Stimulated activated CD4-positive, alpha-beta T cell treated with anti-CD3 and anti-CD28 coated beads, Interleukin-1b, Interleukin-23, amount 100 ng/mL, for 4 hours (primary cell): ENCODE results near the gene ADGRD1.

ENCODE experiments used
- DNase-seq, 2 donors: peaks; one replicate each; pipeline ENCODE4 v3.0.0-alpha.2; 2020; ENCODE audit warnings: low read depth in 2 of 2

The ADGRD1 gene

GRCh38 chr12:131090274-131091210 lies 136.8 kb downstream of the ADGRD1 start:
- no peak for DNase-seq

DNA sequence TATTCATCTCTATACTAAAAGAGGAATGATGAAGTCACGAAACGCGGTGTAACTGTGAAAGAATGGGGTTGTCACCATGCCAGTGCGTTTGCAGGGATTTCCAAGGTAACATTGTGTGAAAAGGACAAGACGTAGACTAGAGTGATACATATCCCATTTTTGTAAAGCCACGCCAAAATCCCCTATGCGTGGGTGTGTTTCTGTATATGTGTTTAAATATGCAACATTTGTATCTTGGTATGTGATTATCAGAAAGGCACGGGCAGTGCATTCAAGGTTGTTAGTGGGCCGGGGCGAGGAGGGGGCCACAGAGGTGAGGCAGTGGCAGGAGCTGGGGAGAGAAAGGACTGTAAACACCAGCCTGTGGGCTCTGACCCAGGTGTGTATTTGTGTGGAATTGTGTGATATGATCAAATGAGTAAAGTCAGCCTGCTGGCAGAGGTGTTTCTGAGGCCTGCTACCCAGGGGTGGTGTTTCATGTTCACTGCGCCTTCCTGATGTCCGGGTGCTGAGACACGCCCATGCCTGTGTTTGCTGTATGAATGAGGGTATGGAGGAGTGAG lies 137.8 kb downstream of the ADGRD1 start:
- no peak for DNase-seq

DNA sequence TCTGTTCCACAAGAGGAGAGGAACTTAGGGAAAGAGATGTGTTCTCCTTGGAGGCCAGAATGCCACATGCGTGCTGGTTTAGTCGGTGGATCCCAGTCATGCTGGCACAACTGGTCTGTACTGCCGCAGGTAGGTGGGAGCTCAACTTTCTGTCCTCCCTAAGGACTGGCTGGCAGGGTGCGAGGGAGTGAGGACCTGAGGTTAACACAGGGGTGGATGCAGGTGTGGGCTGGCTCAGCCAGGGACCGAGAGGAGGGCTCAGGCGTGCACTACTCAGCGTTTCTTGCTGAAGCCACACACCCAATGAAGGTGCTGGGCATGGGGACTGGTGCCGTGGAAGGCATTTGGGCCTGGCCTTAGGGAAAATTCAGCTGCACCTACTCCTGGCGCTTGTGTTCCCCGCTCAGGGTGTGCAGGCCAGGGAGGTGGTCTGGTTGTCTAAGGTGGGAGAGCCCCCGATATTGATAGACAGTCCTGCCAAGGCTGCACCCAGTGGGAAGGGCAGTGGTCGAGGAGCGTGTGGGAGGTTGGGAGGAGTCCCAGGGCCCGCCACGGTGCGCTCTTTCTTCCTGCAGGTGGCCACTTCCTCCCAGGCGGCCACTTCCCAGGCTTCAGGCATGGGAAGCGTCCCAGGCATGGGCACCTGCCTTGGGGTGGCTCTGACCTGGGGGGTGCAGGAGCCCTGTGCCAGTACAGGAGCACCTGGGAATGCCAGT lies 138.4 kb downstream of the ADGRD1 start:
- no peak for DNase-seq

DNA sequence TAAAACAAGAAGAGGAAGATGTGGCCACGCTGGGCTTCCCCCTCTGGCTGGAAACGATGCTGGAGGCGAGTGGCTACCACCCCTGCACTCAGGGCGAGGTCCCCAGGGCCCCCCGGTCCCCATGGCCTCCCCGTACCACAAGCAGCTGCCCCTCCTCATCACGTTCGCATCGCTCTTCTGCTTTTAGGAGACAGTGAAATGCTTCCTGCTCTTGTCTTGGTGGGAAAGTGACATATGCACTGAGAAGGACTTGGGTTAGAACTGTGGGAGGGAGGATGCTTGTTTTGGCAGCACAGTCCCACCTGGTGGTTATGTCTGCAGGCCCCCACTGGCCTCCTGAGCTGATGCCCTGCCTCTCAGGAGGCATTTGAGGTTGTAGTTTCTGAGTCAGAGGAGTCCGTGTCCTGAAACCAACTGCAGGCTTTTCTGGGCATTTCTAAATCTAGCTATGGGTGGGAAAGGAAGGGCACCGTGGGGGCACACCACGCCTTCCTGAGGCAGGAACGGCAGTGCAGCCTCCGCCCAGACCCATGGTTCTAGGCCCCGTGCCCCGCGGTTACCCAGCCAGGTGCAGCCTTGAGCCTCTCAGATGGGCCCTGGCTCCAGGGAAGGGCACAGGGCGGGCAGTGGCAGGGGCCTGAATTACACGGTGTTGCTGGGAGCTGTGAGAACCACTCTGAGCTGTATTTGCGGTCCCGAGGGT lies 139.3 kb downstream of the ADGRD1 start:
- no peak for DNase-seq

- no peak for DNase-seq
These were observed 139.9 kb downstream of the ADGRD1 start for GRCh38 chr12:131093604-131093955.

DNA sequence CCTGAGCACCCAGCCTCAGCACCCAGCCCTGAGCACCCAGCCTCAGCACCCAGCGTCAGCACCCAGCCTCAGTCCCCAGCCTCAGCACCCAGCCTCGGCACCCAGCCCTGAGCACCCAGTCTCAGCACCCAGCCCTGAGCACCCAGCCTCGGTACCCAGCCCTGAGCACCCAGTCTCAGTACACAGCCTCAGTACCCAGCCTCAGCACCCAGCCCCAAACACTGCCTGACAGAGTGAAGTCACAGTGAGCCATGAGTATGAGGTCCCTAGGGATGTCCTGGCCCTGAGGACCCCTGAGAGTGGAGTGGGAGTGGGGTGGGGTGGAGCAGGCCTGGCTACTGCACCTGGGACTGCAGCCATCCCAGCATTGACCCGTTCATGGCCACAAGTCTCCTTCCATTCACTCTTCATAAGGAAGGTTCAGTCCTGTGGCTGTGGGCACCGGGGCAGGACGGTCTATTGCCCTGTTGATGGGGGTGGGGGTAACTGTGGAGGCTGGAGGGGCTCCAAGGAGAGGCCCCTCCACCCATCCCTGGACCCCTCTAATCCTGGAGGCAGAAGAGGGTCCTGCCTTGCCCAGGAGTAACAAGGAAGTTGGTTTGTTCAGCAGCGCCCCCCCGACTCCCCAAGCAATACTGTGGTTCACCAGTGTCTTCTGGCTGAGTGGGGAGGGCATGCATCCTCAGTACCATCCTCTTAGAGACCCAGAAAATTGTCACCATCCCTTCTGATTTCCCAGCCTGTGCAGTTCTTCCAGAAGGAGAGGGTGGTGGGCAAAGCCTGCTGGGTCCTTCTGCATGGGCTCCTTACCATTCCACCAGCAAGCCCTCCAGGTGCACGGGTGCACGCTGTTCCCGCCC lies 140.5 kb downstream of the ADGRD1 start:
- no peak for DNase-seq

DNA sequence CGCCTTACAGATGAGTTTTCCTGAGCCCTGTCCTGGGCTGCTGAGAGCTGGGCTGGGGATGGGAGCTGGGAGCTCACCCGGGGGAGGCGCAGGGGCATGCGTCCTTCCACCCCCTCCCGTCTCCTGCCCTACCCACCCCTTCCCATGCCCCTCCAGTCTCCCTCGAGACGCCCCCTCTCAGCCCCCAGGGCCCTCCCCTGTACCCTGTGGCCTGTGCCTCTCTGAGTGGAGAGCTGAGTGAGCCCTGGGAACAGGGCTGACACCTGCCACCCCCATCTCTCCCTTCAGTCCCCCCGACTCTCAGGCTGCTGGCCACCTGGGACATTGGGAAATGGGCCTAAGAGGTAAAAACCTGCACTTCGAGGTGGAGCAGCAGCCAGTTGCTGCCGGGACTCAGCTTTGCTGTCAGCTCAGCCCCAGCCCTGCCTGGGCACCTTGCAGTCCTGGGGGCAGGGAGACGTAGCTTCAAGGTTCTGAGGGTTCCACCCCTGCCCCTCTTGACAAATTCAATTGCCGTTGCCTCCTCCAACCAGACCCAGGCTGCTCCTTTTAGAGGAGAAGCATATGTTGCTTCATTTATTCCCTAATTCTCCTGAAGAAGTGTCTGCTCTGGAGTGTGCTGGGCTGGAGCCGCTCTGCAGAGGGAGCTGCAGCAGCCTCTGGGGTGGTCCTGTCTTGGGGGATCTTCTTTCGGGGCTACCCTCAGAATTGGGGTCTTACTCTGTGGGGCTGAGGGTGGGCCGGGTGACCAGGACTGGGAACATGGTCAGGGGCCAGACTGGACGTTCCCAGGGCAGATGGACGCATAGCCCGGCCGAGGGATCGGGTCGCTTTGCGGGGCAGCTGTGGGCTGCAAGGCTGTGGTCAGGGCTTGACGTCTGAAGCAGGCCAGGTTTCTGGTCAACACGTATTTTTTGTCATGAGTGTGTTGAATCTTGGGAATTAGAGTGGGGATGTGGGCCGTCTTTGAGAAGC lies 141.4 kb downstream of the ADGRD1 start:
- DNase-seq, result no peak

- no peak for DNase-seq
These were observed 142.3 kb downstream of the ADGRD1 start for GRCh38 chr12:131095826-131096680.

DNA sequence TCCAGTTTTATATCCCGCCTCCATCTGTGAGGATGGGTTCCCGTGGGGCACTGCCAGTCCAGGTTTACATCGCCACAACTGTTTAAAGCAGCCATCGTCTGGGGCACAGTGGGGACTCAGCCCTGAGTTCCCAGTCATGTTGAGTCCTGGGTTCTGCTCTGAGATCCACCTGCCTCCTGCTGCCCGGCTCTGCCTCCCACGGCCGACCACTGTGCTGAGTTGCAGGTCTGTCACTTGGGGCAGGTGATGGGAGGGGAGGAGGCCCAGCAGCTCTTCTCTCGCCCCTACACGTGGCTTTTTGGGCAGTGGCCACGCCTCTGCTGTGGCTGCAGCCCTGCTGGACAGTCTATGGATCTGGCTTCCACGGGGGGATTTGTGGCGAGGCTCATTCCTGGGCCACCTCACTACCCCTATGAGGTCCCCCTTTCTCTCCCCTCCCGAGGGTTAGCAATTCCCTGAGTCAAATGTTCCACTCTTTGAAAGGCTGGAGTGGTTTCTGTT lies 143.0 kb downstream of the ADGRD1 start:
- no peak for DNase-seq

- DNase-seq, result no peak
These were observed 143.8 kb downstream of the ADGRD1 start for GRCh38 chr12:131097202-131098177.

DNA sequence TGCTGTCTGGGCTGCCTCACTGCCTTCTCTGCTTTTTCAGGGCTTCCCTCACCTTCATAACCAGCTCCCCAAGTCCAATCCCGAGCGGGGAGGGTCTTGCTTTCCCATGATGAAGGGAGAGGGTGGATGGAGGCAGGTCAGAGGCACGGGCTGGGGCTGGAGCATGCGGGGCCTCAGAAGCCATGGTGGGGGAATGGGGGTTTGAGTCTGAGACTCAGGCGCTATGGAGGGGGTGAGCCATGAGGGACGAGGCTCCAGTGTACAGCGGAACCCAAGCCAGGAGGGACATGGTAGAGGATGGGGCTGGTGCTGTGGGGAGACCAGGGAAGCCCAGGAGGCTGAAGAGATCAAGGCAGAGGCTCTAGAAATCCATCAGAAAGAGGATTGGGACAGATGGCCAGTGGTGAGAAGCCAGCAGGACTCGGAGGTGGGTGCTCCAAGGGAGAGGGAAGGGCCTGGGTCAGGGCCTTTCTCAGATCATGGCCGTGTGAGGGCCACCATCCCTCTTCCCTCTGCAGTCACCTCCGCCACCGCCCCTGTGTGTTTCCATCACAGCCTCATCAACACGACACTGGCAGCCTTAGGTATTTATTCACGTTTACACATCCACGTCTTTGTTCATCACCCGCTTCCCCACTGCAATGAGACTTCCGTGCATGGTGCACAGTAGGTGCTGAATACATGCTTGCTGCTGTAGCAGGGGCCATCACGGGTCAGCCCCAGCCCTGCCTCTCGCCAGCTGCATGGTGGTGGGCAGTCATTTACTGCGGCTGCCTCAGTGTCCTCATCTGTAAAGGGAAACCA lies 144.7 kb downstream of the ADGRD1 start:
- DNase-seq, result no peak

GRCh38 chr12:131100031-131100674 lies 146.4 kb downstream of the ADGRD1 start:
- DNase-seq, result no peak

DNA sequence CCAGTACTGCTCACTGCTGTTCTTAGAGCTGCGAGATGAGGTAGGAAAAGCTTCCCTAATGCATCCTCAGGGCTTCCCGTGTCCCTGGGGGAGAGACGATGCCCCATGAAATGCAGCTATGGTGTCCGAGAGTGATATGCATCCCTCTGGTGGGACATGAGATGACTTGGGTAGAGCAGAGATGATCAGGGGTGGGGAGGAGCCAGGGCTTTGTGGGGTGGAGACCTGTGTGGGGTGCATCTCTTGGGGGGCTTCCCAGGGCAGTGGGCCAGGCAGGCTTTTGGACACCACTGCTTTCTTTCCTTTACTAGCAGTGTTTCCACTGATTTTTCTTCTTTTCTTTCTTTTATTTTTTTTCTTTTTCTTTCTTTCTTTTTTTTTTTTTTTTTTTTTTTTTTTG lies 147.3 kb downstream of the ADGRD1 start:
- DNase-seq, result no peak

DNA sequence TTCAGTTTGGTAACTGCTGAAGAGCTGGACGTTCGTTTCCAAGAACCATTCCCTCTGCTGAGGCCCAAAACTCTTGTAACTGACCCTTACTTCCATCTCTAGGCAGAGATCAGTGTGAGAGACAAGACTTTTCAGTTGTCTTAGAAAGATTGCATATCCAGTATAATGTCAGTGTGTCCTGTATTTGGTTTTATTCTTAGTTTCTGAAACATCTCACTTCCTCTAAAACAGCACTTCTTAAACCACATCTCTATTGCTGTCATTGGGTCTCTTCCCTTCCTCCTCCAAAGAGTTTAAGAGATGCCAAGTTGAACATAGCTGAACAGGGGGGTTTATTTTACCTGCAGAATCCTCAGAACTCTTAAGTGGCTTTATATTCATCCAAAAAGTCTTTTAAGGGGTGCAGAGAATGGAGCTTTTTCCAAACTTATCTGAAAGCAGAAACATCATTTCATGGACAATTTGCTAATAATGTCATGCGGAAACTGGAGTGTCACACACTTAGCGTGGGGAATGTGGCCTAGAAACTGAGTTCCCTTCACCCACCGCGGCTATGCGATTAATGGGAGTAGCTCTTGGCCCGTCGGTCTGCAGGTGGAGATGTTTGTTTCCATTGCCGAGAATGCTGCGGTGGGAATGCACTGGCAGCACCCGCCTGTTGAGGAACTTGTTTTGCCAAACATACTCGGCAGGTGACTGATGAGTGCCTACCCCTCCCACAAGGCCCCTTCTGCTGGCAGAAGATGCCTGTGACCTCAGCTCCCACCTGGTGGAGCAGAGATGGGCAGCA lies 148.2 kb downstream of the ADGRD1 start:
- DNase-seq, result no peak

- no peak for DNase-seq
These were observed 148.8 kb downstream of the ADGRD1 start for GRCh38 chr12:131102493-131102931.
